Sigmoid colon (tissue), 7 donors: ENCODE measurements around the gene NT5DC4. TPM values are rescaled to one million over a fixed set of nuclear protein-coding genes. Genes with fewer than 3 reads are reported as not detected.

Experiments
- DNase-seq: peaks from one replicate; pipeline ENCODE4 v3.0.0-alpha.2; 2019
- H3K27ac ChIP-seq, 4 donors: fragments of 200-600 bp; sonication (generic); one replicate each; pipeline ENCODE4 v1.5.1; 2016 to 2019; ENCODE audit warnings: mild to moderate bottlenecking in 1 of 4
- H3K27me3 ChIP-seq, 3 donors: fragments of 200-600 bp; sonication (generic); one replicate each; pipeline ENCODE4 v1.5.1; 2019; ENCODE audit warnings: mild to moderate bottlenecking in 1 of 3
- H3K36me3 ChIP-seq, 4 donors: fragments of 200-600 bp; sonication (generic); one replicate each; pipeline ENCODE4 v1.5.1; 2016 to 2019
- H3K4me1 ChIP-seq, 4 donors: fragments of 200-600 bp; sonication (generic); one replicate each; pipeline ENCODE4 v1.5.1; 2017 to 2019
- H3K4me3 ChIP-seq, 4 donors: fragments of 200-600 bp; sonication (generic); one replicate each; pipeline ENCODE4 v1.5.1; 2017 to 2019; ENCODE audit warnings: mild to moderate bottlenecking in 2 of 4, moderate library complexity in 1 of 4
- H3K9me3 ChIP-seq, 4 donors: fragments of 200-600 bp in 3 of 4; sonication (generic) in 3 of 4; one replicate each; pipeline versions ENCODE4 v1.5.1 to v1.6.1; 2013 to 2019
- CTCF ChIP-seq, 4 experiments: fragments of 450-650 bp in 3 of 4; fragments of 200-600 bp in 1 of 4; IDR thresholded peaks; one replicate each; pipeline ENCODE4 v1.5.1; 2016 to 2019; ENCODE audit warnings: antibody characterized with exemption in 4 of 4, mild to moderate bottlenecking in 3 of 4, moderate library complexity in 2 of 4
- EP300 ChIP-seq, 4 donors: sonication (generic); formaldehyde crosslinking; IDR thresholded peaks; one replicate each; pipeline ENCODE4 v1.6.1; 2017; ENCODE audit warnings: antibody characterized with exemption in 4 of 4
- POLR2A ChIP-seq, 2 donors: fragments of 450-650 bp; IDR thresholded peaks; one replicate each; pipeline ENCODE4 v1.6.1; 2016; ENCODE audit warnings: antibody characterized with exemption in 2 of 2, mild to moderate bottlenecking in 2 of 2, moderate library complexity in 2 of 2
- POLR2AphosphoS5 ChIP-seq, 4 donors: sonication (generic); formaldehyde crosslinking; IDR thresholded peaks; one replicate each; pipeline ENCODE4 v1.6.1; 2017; ENCODE audit warnings: antibody characterized with exemption in 4 of 4
- WGBS, 2 donors: extraction: QIAGEN DNeasy Blood & Tissue Kit; methylation state at CpG; one replicate each; pipeline ENCODE4 v1.1.7; 2013; 5-methylcytosine and 5-hydroxymethylcytosine counted together
- intact Hi-C: fragments of 100-400 bp; cut with DNase I; formaldehyde crosslinking; loops from one replicate; pipeline ENCODE4 v1.15.1; 2023
- polyA plus RNA-seq, 3 donors: library from polyadenylated mRNA; stranded (reverse); fragments of 200-250 nt; gene quantifications; one replicate each; pipeline ENCODE4 v1.2.3, GENCODE V29; 2013
- total RNA-seq, 4 donors: library from RNA; depleted of rRNA; stranded (reverse); fragments of >200 nt; gene quantifications; one replicate each; pipeline ENCODE4 v1.1.0, GENCODE V29; 2016
- donor health status: healthy with polysubstance abuse.
- donor health status: Bipolar disorder and iron deficiency.
- donor health status: healthy.

The NT5DC4 gene
- total and polyA plus RNA-seq, 7 donors: 0.89 TPM; not detected in 6

GRCh38 chr2:112768432-112768831 is 47.6 kb downstream of the NT5DC4 start:
- peaks cover 0 to 16% (median 13%) of the 10 kb centered on the region in 4 donors for H3K4me1 ChIP-seq
- H3K36me3 ChIP-seq: no peaks in the 10 kb centered on the region
- H3K9me3 ChIP-seq: no peaks in the 10 kb centered on the region
- no peak overlapping the region for H3K4me3 ChIP-seq
- no peak overlapping the region for H3K27ac ChIP-seq
- DNase-seq: no peak
- intact Hi-C loops: no loop called here
- 55 to 75% methylated on average over 1 of the region's 1 CpG for WGBS, 2 donors
- TF ChIP-seq CTCF (IDR thresholded peaks at IDR 0.05): no peak
- no peak for TF ChIP-seq POLR2A (IDR thresholded peaks at IDR 0.05)
- no peak for TF ChIP-seq POLR2AphosphoS5 (IDR thresholded peaks at IDR 0.05)
- no peak for TF ChIP-seq EP300 (IDR thresholded peaks at IDR 0.05)
- H3K27me3 ChIP-seq: no peaks in the 10 kb centered on the region

- Histone ChIP-seq H3K4me3 (no peak overlapping the region), H3K27ac (no peak overlapping the region), H3K4me1 (no peaks in the 10 kb centered on the region), H3K36me3 (no peaks in the 10 kb centered on the region), H3K9me3 (no peaks in the 10 kb centered on the region), H3K27me3 (no peaks in the 10 kb centered on the region)
- TF ChIP-seq POLR2AphosphoS5 (IDR thresholded peaks at IDR 0.05): no peak
- TF ChIP-seq CTCF (IDR thresholded peaks at IDR 0.05): no peak
- no peak for TF ChIP-seq EP300 (IDR thresholded peaks at IDR 0.05)
- TF ChIP-seq POLR2A (IDR thresholded peaks at IDR 0.05): no peak
- DNase-seq: no peak
- 64 to 72% methylated on average over 4 of the region's 4 CpGs for WGBS, 2 donors
- intact Hi-C loops: no loop called here
Observed at GRCh38 chr2:112772322-112772721, 51.5 kb downstream of the NT5DC4 start.

- Histone ChIP-seq H3K36me3 (no peaks in the 10 kb centered on the region), H3K27ac (no peak overlapping the region), H3K27me3 (no peaks in the 10 kb centered on the region), H3K4me3 (no peak overlapping the region), H3K9me3 (no peaks in the 10 kb centered on the region), H3K4me1 (no peaks in the 10 kb centered on the region)
- 68 to 70% methylated on average over 2 of the region's 2 CpGs for WGBS, 2 donors
- intact Hi-C loops: no loop called here
- DNase-seq: no peak
- no peak for TF ChIP-seq EP300 (IDR thresholded peaks at IDR 0.05)
- TF ChIP-seq POLR2AphosphoS5 (IDR thresholded peaks at IDR 0.05): no peak
- no peak for TF ChIP-seq POLR2A (IDR thresholded peaks at IDR 0.05)
- no peak for TF ChIP-seq CTCF (IDR thresholded peaks at IDR 0.05)
Observed at GRCh38 chr2:112772911-112773475, 52.2 kb downstream of the NT5DC4 start.

- H3K27me3 ChIP-seq: no peaks in the 10 kb centered on the region
- intact Hi-C loops: no loop called here
- no peak overlapping the region for H3K4me3 ChIP-seq
- H3K9me3 ChIP-seq: no peaks in the 10 kb centered on the region
- no peak overlapping the region for H3K27ac ChIP-seq
- DNase-seq: no peak
- H3K36me3 ChIP-seq: no peaks in the 10 kb centered on the region
- 84 to 93% methylated on average over 2 of the region's 2 CpGs for WGBS, 2 donors
- no peaks in the 10 kb centered on the region for H3K4me1 ChIP-seq
- TF ChIP-seq EP300 (IDR thresholded peaks at IDR 0.05) (no peak), POLR2AphosphoS5 (IDR thresholded peaks at IDR 0.05) (no peak), POLR2A (IDR thresholded peaks at IDR 0.05) (no peak), CTCF (IDR thresholded peaks at IDR 0.05) (no peak)
Observed at GRCh38 chr2:112773556-112773955, 52.7 kb downstream of the NT5DC4 start.
